HG03159 (cell line): ENCODE measurements around the gene TOX2.

ENCODE experiments used
- ATAC-seq: cut with Tn5 transposase; IDR thresholded peaks from one replicate; pipeline ENCODE4 v1.9.1; 2021; ENCODE audit warnings: mild to moderate bottlenecking, moderate library complexity; ENCODE audit not compliant: unreplicated experiment

The TOX2 gene

GRCh38 chr20:43955750-43956191 is 41.1 kb downstream of the TOX2 start:
- ATAC-seq: no peak

DNA sequence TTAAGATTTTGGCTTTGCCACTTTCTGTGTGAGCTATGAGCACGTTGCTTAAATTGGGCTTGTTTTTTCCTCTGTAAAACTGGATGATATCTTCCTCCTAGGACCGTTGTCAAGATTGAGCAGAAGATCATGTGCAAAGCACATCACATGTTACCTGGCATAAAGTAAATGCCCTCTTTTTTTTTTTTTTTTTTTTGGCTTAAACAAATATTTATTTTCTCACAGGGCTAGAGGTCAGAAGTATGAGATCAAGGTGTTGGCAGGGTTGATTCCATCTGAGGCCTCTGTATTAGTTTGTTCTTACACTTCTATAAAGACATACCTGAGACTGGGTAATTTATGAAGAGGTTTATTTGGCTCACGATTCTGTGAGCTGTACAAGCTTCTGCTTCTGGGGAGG is 42.7 kb downstream of the TOX2 start:
- ATAC-seq: no peak

DNA sequence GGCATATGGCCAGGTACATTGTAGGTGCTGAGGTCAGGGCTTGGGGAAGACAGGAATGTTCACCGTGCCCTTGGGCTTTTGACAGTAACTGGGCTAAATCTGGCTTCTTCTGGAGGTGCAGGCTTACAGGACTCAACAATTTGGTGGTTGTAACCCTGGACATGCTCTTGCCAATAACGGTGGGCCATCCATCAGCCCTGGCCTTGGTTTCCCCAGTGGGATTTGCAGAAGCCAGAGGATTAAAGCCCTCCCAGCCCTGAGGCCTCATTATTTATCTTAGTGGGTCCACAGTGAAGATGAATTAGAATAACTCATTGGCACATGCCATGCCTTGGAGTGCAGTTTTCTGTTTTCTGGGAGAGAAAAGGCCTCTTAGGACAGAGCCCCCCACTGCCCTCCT is 44.0 kb downstream of the TOX2 start:
- no peak for ATAC-seq

DNA sequence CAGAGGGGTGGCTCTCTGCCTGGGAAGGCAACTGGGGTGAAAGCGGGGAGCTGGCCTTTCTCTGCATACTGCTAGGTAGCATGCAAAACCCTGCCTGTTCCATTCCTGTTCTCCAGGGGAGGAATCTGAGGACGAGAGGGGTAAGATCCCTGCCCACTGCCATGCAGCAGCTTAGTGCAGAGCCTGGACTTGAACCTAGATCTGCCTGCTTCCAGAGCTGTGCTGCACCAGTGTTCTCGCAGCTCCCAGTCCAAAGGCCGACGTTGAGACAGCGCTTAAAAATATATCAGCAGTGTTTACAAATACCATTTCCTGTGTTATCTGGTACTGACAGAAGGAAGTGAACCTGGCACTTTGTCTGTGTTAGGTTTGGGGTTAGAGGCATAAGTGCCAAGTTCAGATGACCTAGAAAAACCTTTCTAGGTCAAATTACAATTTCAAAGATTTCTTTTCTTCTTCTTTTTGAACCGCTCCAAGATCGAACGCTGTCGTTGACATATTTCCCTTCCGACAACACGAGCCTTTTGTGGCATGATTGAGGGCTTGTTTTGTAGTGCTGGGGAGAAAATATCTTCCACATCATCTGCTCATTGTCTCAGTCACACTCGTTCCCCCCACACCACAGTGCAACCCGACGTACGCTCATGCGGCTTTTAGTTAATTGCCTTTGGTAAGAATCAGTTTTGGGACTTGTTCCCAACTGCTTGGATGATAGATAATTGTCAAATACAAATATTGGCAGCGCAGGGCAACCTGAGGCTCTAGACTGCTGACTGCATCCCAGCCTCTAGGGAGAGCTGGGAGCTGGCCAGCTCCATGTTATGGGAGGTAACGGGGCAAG is 44.6 kb downstream of the TOX2 start:
- ATAC-seq: no peak

- ATAC-seq: no peak
These were observed 45.2 kb downstream of the TOX2 start for GRCh38 chr20:43959920-43960227.

GRCh38 chr20:43960231-43960630 is 45.6 kb downstream of the TOX2 start:
- ATAC-seq: no peak

- no peak for ATAC-seq
These were observed 46.5 kb downstream of the TOX2 start for GRCh38 chr20:43961116-43961515.

DNA sequence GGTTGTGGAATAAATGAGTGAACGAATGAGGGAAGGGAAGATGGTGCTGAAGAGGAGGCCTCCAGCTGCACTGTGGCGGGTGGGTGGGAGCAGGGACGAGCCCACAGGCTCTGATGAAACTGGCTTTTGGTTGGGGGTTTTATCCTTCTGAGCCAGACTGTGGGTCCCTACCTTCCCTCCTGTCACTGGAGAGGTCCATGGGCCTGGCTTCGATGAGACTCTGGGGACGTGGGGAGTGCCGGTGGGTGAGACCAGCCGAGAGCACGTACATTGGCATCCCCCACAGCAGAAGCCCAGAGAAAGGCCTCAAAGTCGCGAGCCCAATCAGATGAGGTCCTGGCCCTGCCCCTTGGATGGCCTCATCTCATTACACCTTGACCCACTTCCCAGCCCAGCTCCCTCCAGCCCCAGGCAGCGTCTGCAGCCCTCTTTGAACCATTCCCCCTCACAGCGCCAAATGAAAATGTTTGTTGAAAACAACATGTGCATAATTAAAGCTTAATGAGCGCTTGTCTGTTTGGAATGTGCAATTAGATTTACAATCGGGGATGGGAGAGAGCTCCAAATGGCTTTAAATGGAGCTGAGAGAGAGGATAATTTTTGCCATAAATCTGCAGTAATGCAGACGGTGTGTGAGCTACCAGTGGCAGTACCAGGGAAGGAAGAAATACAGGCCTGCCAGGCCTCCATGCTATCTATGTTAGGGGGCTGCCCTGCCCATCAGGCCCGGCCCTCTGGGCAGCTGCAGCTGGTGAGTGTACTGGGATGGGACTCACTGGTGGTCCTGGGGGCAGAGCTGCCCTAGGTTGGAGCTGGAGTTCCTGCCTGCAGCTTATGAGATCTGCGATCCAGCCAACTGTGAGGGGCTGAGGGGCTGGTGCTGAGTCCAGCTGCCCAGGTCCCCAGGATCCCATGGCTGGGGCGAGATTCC is 47.2 kb downstream of the TOX2 start:
- no peak for ATAC-seq

GRCh38 chr20:43962530-43962929 is 47.9 kb downstream of the TOX2 start:
- no peak for ATAC-seq

DNA sequence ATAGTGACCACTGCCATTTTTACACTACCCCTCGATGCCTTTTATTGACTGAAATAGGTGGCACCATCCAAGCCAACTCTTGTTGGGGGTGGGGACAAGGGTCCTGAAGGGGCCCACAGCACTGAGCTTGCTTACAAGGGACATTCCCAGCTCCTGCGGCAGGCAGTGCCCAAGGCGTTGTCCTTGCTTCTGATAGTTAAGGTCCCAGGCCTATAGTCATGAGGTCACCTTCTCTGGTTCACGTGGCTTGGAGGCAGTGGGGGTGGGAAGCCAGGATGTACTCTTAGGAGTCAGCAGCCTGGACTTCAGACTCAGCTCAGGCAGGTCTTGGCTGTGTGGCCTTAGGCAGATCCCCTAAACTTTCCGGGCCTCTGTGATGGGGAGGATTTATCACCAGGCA is 48.6 kb downstream of the TOX2 start:
- ATAC-seq: no peak

GRCh38 chr20:43963872-43964791 is 49.5 kb downstream of the TOX2 start:
- no peak for ATAC-seq

DNA sequence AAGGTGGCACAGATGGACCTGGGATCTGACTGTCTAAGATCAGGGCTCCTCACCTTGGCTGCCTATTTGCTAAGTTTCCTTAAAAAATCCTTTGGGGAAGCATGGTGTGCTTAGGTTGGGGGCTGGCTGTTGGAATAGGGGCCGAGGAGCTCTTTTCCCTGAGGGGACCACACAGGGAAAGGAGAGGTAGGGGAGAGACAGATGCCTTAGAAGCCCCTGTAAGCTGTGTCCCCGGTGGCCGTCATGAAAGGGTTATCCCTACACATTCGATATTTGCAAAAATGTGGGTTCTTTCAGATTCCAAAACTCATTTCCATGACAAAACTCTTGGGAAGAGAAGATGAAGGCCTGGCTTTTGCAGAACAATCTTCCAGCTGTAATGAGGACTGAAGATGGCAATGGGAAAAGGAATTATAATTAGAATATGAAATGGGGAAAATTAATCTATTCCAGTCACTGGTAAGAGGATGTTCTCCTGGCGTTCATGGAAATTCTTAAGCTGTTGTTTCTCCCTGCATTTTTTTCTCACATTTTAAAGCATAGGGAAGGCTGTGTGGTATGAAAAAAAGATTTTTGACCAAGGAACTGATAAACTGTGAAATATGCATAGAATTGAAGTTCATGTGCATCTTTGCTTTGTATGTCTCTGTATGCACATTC is 53.8 kb downstream of the TOX2 start:
- ATAC-seq: no peak

DNA sequence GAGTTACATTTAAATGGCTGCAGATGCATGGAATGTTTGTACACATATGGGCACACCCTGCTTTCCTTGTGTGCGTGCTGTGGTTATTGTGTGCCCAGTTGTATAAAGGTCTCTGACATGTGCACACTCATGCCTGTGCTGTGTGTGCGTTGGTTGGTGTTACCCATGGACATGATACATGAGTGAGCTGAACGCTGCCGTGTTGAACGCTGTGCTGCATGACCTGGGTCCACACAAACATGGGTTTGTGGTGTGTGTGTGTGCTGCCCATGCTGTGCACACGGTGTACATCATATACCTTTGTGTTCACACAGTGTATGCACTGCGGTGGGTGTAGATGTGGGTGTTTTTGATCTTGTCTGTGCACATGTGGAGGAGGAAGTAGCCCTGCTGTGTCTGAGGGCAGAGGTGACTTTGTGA is 54.4 kb downstream of the TOX2 start:
- ATAC-seq: no peak

- no peak for ATAC-seq
These were observed 55.0 kb downstream of the TOX2 start for GRCh38 chr20:43969501-43970182.

- ATAC-seq: no peak
These were observed 56.6 kb downstream of the TOX2 start for GRCh38 chr20:43971267-43971666.

DNA sequence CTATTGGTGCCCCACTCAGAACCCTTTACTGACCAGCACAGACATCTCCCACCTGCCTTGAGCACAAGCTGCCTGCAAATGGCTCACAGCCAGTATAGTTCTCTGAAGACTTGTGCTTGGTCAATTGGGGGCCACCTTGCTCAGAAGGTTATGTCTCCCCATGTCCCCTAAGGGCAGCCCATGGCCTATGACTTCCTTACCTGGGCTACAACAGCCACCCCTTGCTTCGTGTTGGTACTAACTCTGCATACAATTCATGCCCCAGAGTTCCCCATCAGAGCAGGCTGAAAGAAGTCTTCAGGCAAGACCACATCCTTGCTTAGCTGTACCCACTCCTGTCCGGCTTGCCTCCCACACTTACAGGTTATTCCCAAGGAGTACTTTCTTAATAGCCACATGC is 57.4 kb downstream of the TOX2 start:
- no peak for ATAC-seq

- ATAC-seq: no peak
These were observed 58.0 kb downstream of the TOX2 start for GRCh38 chr20:43972692-43973091.

DNA sequence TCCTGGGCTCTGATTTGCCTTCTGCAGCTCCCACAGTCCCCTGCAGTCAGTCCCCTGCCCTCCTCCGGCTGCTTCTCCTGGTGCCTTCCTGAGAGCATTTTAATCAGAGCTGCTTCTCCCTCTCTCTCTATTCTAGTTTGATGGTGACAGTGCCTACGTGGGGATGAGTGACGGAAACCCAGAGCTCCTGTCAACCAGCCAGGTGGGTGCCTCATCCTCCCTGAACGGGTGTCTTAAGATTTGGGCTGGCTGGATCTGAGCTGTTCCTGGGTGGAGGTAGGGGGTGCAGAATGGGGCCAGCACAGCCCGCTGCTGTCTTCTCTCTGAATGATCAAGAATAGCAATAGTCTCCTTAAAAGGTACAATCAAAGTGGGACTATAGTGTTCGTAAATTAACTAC is 58.6 kb downstream of the TOX2 start:
- ATAC-seq: no peak

- no peak for ATAC-seq
These were observed 59.2 kb downstream of the TOX2 start for GRCh38 chr20:43973671-43974450.
